Activated CD8-positive, alpha-beta memory T cell treated with anti-CD3 and anti-CD28 coated beads, Interleukin-2, amount 10 ng/mL, durations not matched to agents 7 days and 5 days (primary cell): ENCODE results near the gene C14orf93. TPM values are rescaled to one million over a fixed set of nuclear protein-coding genes. Genes with fewer than 3 reads are reported as not detected.
"Not testable (repeated sequence)": the region's sequence is repeated elsewhere in the genome, so short reads cannot be mapped to it uniquely, and the experiment has no call there.

ENCODE experiments used
- ATAC-seq: fragments of 150-1000 bp; cut with Tn5 transposase; one replicate; pipeline ENCODE4 v1.10.0; 2021; ENCODE audit warnings: moderate library complexity
- CTCF ChIA-PET: fragments of 350-600 bp; sonication (Branson Sonifier 250); formaldehyde crosslinking; loops from one replicate; lab custom pipeline; 2021; ENCODE audit warnings: antibody characterized with exemption; lab: Charles Lee
- DNase-seq: peaks from one replicate; pipeline ENCODE4 v3.0.0-alpha.2; 2020
- H3K27ac Mint-ChIP-seq: one replicate; pipeline ENCODE4 v1.8.0; 2021; ENCODE audit warnings: mild to moderate bottlenecking, mixed read lengths
- H3K27me3 Mint-ChIP-seq: one replicate; pipeline ENCODE4 v1.8.0; 2021; ENCODE audit warnings: mixed read lengths
- H3K36me3 Mint-ChIP-seq: one replicate; pipeline ENCODE4 v1.8.0; 2021; ENCODE audit warnings: mild to moderate bottlenecking, mixed read lengths
- H3K4me1 Mint-ChIP-seq: one replicate; pipeline ENCODE4 v1.8.0; 2021; ENCODE audit warnings: mixed read lengths
- H3K4me3 Mint-ChIP-seq: one replicate; pipeline ENCODE4 v1.8.0; 2021; ENCODE audit warnings: mild to moderate bottlenecking, moderate library complexity, mixed read lengths
- H3K9me3 Mint-ChIP-seq: one replicate; pipeline ENCODE4 v1.8.0; 2022; ENCODE audit warnings: low read depth, mixed read lengths
- total RNA-seq, 2 experiments: library from RNA; stranded (reverse); gene quantifications; one replicate each; pipeline ENCODE4 v1.2.3, GENCODE V29; 2021

Gene C14orf93
- total RNA-seq, 2 experiments from 2014 or later: 9.0 to 12.6 TPM

DNA sequence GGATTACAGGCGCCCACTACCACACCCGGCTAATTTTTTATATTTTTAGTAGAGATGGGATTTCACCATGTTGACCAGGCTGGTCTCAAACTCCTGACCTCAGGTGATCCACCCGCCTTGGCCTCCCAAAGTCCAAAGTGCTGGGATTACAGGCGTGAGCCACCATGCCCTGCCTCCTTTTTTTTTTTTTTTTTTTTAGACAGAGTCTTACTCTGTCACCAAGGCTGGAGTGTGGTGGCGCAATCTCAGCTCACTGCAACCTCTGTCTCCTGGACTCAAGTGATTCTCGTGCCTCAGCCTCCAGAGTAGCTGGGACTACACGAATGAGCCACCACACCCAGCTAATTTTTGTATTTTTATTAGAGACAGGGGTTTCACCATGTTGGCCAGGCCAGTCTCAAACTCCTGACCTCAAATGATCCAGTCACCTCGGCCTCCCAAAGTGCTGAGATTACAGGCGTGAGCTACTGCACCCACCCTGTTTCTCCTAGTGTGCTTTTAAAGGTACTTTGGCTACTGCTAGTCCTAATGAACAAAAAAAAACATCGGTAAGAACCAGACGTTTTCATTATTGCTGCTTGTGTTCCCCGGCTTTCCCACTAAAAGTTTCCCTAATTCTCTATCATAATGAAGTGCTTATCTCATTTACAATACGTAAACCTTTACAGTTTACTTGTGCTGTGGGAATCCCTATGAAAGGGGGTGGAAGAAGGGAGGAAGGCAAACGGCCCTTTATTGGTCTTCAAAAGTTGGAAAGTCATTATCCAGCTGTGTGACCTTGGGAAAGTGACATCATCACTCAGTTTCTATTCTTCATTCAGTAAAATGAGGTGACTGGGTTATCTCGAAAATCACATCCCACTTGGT lies 43.8 kb downstream of the C14orf93 start:
- H3K4me3 Mint-ChIP-seq, H3K9me3 Mint-ChIP-seq, H3K27ac Mint-ChIP-seq, H3K4me1 Mint-ChIP-seq, DNase-seq, H3K36me3 Mint-ChIP-seq, ATAC-seq: not testable (repeated sequence)
- H3K27me3 Mint-ChIP-seq: peaks cover 10% of the 10 kb centered on the region
- CTCF ChIA-PET: interaction anchor here (1.5 to 13.3 kb wide), 3 partner anchors 7 to 92 kb away, joined by 5 to 200 read pairs (median 34); partner anchors contain the start of genes AJUBA and CDH24

- Mint-ChIP-seq H3K4me1 (peaks cover 8% of the 10 kb centered on the region), H3K4me3 (no peak overlapping the region), H3K27ac (no peak overlapping the region), H3K27me3 (peaks cover 11% of the 10 kb centered on the region), H3K36me3 (no peaks in the 10 kb centered on the region), H3K9me3 (no peaks in the 10 kb centered on the region)
- ATAC-seq (no peak), DNase-seq (no peak)
- CTCF ChIA-PET: interaction anchor here (0.8 to 7.6 kb wide), 9 partner anchors 8 to 96 kb away, joined by 3 to 34 read pairs (median 3); partner anchors contain the start of gene AJUBA
Measured at GRCh38 chr14:22962061-22962676, 47.8 kb downstream of the C14orf93 start.

DNA sequence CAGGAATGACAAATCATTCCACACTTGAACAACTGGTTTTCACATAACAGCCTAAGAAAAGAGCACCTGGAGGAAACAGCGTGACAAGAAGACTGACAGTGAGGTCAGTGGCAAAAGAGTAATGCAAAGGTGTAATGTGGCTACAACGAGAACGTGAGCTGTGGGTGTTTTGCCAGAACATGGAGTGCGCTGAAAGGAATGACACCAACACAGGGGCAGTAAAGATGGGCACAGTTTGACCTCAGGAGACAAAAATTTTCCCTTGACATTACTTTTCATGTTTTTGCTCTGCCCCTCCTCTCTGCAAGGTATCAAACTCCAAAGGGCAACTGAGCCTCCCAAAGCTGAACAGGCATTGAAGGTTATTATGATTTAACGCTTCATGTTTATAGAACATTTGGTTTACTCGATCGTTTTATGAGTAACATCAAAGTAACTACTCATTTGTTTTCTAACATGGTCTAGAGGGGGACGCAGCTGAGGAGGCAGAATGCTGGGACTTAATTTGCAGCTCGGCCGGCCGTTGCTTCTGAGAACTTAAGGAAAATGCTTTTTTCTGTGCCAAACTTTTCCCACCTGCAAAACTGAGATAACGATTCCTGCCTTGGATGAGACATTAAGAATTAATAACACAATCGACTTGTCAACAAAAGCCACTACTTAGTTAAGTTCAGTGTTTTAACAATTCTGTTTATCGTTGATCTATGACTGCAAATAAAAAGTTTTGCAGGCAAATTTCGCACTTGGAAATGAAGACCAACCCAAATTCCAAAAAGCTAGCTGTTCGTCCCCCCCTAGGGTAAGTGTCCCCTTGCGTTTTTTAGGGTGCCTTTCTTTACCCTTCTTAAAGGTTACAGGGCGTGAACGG lies 54.0 kb downstream of the C14orf93 start:
- H3K36me3 Mint-ChIP-seq: peaks cover 18% of the 10 kb centered on the region

GRCh38 chr14:22952418-22952817 lies 57.5 kb downstream of the C14orf93 start:
- DNase-seq (no peak), ATAC-seq (no peak)
- Mint-ChIP-seq H3K4me1 (peaks cover 28% of the 10 kb centered on the region), H3K27ac (no peak overlapping the region), H3K36me3 (peaks cover 30% of the 10 kb centered on the region), H3K9me3 (no peaks in the 10 kb centered on the region), H3K4me3 (no peak overlapping the region), H3K27me3 (no peaks in the 10 kb centered on the region)
- CTCF ChIA-PET: interaction anchor here (1.0 to 1.2 kb wide), 2 partner anchors 21 to 23 kb away, joined by 3 read pairs; no protein-coding TSS in a partner anchor

More for the DNA sequence above, 54.0 kb downstream of the C14orf93 start:
- ATAC-seq: no peak
- CTCF ChIA-PET: interaction anchor here (0.6 to 5.4 kb wide), 19 partner anchors 12 to 386 kb away, joined by 3 to 28 read pairs (median 5); partner anchors contain the start of genes AJUBA, OXA1L, PRMT5 and PSMB5
- peak overlapping the region; percentile 88 for H3K27ac Mint-ChIP-seq
- H3K9me3 Mint-ChIP-seq: no peaks in the 10 kb centered on the region
- peaks cover 4% of the 10 kb centered on the region for H3K27me3 Mint-ChIP-seq
- peak overlapping the region; percentile 94 for H3K4me3 Mint-ChIP-seq
- H3K4me1 Mint-ChIP-seq: peaks cover 34% of the 10 kb centered on the region
- no peak for DNase-seq

DNA sequence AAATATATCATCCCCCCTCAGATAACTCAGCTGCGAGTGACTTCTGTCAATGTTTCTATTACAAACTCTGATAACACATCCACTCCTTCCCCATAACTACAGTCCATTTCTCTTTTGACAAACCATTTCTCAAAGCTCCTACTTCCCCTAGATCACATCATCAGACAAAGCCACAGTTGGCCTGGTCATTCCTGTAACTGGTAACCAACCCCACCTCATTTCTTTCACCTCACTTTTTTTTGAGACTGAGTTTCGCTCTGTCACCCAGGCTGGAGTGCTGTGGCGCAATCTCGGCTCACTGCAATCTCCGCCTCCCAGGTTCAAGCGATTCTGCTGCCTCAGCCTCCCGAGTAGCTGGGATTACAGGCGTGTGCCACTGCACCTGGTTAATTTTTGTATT lies 58.1 kb downstream of the C14orf93 start:
- CTCF ChIA-PET: interaction anchor here (0.9 to 1.4 kb wide), 2 partner anchors 43 to 106 kb away, joined by 3 read pairs; no protein-coding TSS in a partner anchor
- not testable (repeated sequence) for H3K27ac Mint-ChIP-seq, H3K27me3 Mint-ChIP-seq

DNA sequence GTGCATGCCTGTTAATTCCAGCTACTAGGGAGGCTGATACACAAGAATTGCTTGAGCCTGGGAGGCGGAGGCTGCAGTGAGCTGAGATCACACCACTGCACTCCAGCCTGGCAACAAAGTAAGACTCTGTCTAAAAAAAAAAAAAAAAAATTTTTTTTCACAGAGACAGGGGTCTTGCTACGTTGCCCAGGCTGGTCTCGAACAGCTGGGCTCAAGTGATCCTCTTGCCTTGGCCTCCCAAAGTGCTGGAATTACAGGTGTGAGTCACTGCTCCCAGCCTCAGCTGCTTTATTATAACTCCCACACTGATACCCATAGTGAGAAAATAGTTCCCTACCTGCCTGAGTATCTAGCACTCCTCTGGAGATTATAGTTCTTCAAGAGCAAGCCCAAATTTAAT lies 64.3 kb downstream of the C14orf93 start:
- Mint-ChIP-seq H3K27ac (no peak overlapping the region), H3K4me3 (no peak overlapping the region), H3K4me1 (no peaks in the 10 kb centered on the region), H3K36me3 (peaks cover 25% of the 10 kb centered on the region), H3K9me3 (no peaks in the 10 kb centered on the region), H3K27me3 (no peaks in the 10 kb centered on the region)
- no peak for DNase-seq
- ATAC-seq: no peak
- CTCF ChIA-PET: interaction anchor here (0.6 to 1.2 kb wide), 5 partner anchors 16 to 375 kb away, joined by 3 read pairs; no protein-coding TSS in a partner anchor

More for the DNA sequence above, 58.1 kb downstream of the C14orf93 start:
- not testable (repeated sequence) for H3K9me3 Mint-ChIP-seq, ATAC-seq, H3K4me3 Mint-ChIP-seq, DNase-seq
- Mint-ChIP-seq H3K4me1 (peaks cover 24% of the 10 kb centered on the region), H3K36me3 (peaks cover 36% of the 10 kb centered on the region)

- H3K4me3 Mint-ChIP-seq: no peak overlapping the region
- H3K27me3 Mint-ChIP-seq: no peaks in the 10 kb centered on the region
- CTCF ChIA-PET: no interaction called here
- ATAC-seq (no peak), DNase-seq (no peak)
- H3K4me1 Mint-ChIP-seq: no peaks in the 10 kb centered on the region
- H3K27ac Mint-ChIP-seq: no peak overlapping the region
- no peaks in the 10 kb centered on the region for H3K9me3 Mint-ChIP-seq
- H3K36me3 Mint-ChIP-seq: peaks cover 15% of the 10 kb centered on the region
Measured at GRCh38 chr14:22939684-22940083, 70.3 kb downstream of the C14orf93 start.

Other genes with a start within 250 kb of the C14orf93 start
- gene OXA1L, start 243.5 kb downstream of the C14orf93 start, total RNA-seq: 100 to 1,000 TPM; 106 to 133 TPM
- gene SLC7A7, start 194.7 kb downstream of the C14orf93 start, total RNA-seq: under 1 TPM; 0.16 to 0.58 TPM
- gene MRPL52, start 180.3 kb downstream of the C14orf93 start, total RNA-seq: 100 to 1,000 TPM; 107 to 147 TPM
- gene MMP14, start 173.6 kb downstream of the C14orf93 start, total RNA-seq: 1 to 10 TPM; 1.3 to 2.5 TPM
- gene LRP10, start 138.4 kb downstream of the C14orf93 start, total RNA-seq: 10 to 100 TPM; 59.0 to 60.1 TPM
- under 1 TPM; 0.26 to 0.93 TPM for gene REM2, start 126.9 kb downstream of the C14orf93 start, total RNA-seq
- 10 to 100 TPM; 82.9 to 96.7 TPM for gene RBM23, start 91.0 kb downstream of the C14orf93 start, total RNA-seq
- gene PRMT5, start 80.8 kb downstream of the C14orf93 start, total RNA-seq: 10 to 100 TPM; 49.2 to 84.0 TPM
- 10 to 100 TPM; 57.0 to 77.9 TPM for gene HAUS4, start 53.1 kb downstream of the C14orf93 start, total RNA-seq
- gene AJUBA, start 27.6 kb downstream of the C14orf93 start, total RNA-seq: 1 to 10 TPM in 1 of 2 experiments, under 1 TPM in 1; 0.41 to 1.2 TPM
- 10 to 100 TPM; 66.7 to 95.3 TPM for gene PSMB5, start 24.8 kb upstream of the C14orf93 start, total RNA-seq
- not detected for gene PSMB11, start 32.1 kb upstream of the C14orf93 start, total RNA-seq
- gene CDH24, start 47.4 kb upstream of the C14orf93 start, total RNA-seq: 1 to 10 TPM; 2.4 to 2.5 TPM
- gene ACIN1, start 85.0 kb upstream of the C14orf93 start, total RNA-seq: 100 to 1,000 TPM; 172 to 204 TPM
- gene C14orf119, start 85.4 kb upstream of the C14orf93 start, total RNA-seq: 10 to 100 TPM; 44.6 to 53.2 TPM
- not detected for gene CIROP, start 94.8 kb upstream of the C14orf93 start, total RNA-seq
- under 1 TPM in 1 of 2 experiments, not detected in 1; 0.79 TPM for gene CEBPE, start 109.1 kb upstream of the C14orf93 start, total RNA-seq
- under 1 TPM; 0.54 to 0.91 TPM for gene SLC7A8, start 173.5 kb upstream of the C14orf93 start, total RNA-seq
- gene RNF212B, start 227.8 kb upstream of the C14orf93 start, total RNA-seq: not detected